ENCODE results near the gene SPATA6L.
"Not testable (repeated sequence)": the region's sequence is repeated elsewhere in the genome, so short reads cannot be mapped to it uniquely, and the experiment has no call there.

The SPATA6L gene

DNA sequence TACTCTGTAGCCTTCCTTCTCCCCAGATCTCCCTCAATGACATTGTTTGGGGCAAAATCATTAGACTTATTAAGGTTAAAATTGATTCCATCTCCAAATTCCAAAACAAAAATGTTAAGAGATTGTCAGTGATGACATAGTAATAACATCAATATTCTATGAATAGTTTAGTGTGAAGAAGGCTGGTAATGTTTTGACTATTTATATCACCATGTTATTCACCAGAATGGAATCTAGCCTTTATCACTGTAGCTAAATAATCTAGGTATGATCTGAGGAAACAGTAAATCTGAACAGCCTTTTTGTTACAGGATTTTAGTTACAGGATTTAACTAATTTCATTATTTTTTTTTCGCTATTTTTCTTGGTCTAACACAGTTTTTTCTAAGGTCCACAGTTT lies 5.1 kb downstream of the SPATA6L start:
- no peaks in the 10 kb centered on the region for H3K9me3 ChIP-seq (replicated peaks in 1 of 11)
- peaks cover 36 to 42% (median 40%) of the 10 kb centered on the region in 10 experiments for H3K4me1 ChIP-seq
- no peak for TF ChIP-seq Cebpa-rat (IDR thresholded peaks at IDR 0.05)
- peak overlapping the region in 4 of 10 experiments; percentile 74 to 85 (median 83); a peak in 6 of 20 replicates for H3K4me3 ChIP-seq
- no peaks in the 10 kb centered on the region; a peak in 1 of 22 replicates for H4K20me1 ChIP-seq
- H3K4me2 ChIP-seq: peak overlapping the region; percentile 88 to 99 (median 95); a peak in 20 of 22 replicates
- H3K36me3 ChIP-seq: no peaks in the 10 kb centered on the region; a peak in 1 of 22 replicates
- H3K27me3 ChIP-seq: no peaks in the 10 kb centered on the region
- peak overlapping the region in 1 of 11 experiments; percentile 85; a peak in 1 of 22 replicates for H3K9ac ChIP-seq
- no peak overlapping the region for H3K27ac ChIP-seq

DNA sequence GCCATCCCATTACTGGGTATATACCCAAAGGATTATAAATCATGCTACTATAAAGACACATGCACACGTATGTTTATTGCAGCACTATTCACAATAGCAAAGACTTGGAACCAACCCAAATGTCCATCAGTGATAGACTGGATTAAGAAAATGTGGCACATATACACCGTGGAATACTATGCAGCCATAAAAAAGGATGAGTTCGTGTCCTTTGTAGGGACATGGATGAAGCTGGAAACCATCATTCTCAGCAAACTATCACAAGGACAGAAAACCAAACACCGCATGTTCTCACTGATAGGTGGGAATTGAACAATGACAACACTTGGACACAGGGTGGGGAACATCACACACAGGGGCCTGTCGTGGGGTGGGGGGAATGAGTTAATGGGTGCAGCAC lies 5.6 kb downstream of the SPATA6L start:
- H4K20me1 ChIP-seq; H3K4me3 ChIP-seq; H3K9ac ChIP-seq; H3K9me3 ChIP-seq (replicated peaks in 1 of 11); H3K27me3 ChIP-seq; H3K27ac ChIP-seq; H3K36me3 ChIP-seq; H3K4me2 ChIP-seq: not testable (repeated sequence)
- peaks cover 36 to 42% (median 41%) of the 10 kb centered on the region in 10 experiments for H3K4me1 ChIP-seq

DNA sequence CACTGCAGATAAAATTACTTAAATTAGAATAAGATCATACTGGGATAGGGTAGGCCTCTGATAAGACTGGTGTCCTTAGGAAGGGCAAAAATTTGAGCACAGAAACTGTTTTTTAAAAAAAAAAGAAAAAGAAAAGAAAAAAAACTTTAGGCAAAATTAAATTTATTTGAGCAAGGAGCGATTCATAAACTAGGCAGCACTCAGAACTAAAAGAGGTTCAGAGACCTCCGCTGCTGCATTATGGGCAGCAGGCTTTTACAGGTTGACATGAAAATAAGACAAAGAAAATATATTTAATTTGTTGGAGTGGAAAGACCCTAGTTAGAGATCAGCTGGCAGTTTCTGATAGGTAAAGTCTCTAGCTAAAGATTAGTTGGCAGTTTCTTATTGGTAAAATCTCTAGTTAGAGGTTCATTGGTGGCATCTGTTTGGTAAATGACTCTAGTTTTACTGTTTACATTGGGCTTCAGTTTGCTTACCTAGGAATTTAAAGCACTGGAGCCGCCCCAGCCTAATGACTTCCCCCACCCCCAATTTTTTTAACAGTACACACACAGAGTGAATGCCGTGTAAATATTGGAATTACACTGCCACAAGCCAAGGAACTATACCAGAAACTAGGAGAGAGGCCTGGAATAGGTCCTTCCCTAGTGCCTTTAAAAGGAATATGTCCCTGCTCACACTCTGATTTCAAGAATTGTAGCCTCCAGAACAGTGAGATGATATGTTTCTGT lies 8.7 kb downstream of the SPATA6L start:
- Histone ChIP-seq H3K36me3 (no peaks in the 10 kb centered on the region), H3K9me3 (replicated peaks in 1 of 11) (no peaks in the 10 kb centered on the region), H3K9ac (no peak overlapping the region), H3K4me2 (no peak overlapping the region), H3K27ac (no peak overlapping the region), H3K4me1 (peaks cover 8 to 14% (median 11%) of the 10 kb centered on the region in 10 experiments), H4K20me1 (no peaks in the 10 kb centered on the region), H3K27me3 (no peaks in the 10 kb centered on the region), H3K4me3 (no peak overlapping the region)
- no peak for TF ChIP-seq Cebpa-rat (IDR thresholded peaks at IDR 0.05)

DNA sequence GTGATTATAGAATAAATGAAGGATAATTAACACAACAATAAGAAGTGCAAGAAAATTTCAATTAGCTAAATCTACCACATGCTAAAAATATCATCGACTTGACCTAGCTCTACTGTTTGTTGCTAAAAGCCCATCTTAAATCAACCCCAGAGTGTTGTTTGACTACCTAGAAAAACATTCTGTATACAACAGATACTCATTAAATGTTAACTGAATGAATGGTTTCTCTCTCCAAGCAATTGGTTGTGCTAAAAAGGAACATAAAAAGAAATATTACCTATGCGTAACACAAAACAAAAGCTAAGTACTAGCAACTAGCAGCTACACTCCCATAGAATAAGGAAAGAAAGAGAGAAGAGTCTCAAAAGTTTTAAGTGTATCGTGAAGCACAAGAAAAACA lies 9.7 kb downstream of the SPATA6L start:
- H3K4me1 ChIP-seq: peaks cover 3 to 8% (median 6%) of the 10 kb centered on the region in 10 experiments
- H3K9me3 ChIP-seq (replicated peaks in 1 of 11): no peaks in the 10 kb centered on the region
- no peak for TF ChIP-seq Cebpa-rat (IDR thresholded peaks at IDR 0.05)
- no peak overlapping the region for H3K27ac ChIP-seq
- H3K4me2 ChIP-seq: no peak overlapping the region
- H3K27me3 ChIP-seq: no peaks in the 10 kb centered on the region
- no peak overlapping the region for H3K4me3 ChIP-seq
- no peaks in the 10 kb centered on the region for H3K36me3 ChIP-seq
- no peaks in the 10 kb centered on the region for H4K20me1 ChIP-seq
- no peak overlapping the region for H3K9ac ChIP-seq

DNA sequence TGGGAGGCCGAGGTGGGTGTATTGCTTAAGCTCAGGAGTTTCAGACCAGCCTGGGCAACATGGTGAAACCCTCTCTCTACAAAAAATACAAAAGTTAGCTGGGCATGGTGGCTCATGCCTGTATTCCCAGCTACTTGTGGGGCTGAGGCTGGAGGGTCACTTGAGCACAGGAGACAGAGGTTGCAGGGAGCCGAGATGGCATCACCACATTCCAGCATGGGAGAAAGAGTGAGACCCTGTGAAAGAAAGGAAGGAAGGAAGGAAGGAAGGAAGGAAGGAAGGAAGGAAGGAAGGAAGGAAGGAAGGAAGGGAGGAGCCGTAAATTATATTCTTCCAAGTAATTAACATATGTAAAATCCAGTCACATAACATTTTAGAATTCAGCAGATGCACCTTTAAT lies 10.1 kb downstream of the SPATA6L start:
- not testable (repeated sequence) for H3K9ac ChIP-seq; H3K4me3 ChIP-seq; H3K27me3 ChIP-seq; H3K27ac ChIP-seq; H3K36me3 ChIP-seq; H3K4me2 ChIP-seq; H3K4me1 ChIP-seq; H3K9me3 ChIP-seq (replicated peaks in 1 of 11); H4K20me1 ChIP-seq

DNA sequence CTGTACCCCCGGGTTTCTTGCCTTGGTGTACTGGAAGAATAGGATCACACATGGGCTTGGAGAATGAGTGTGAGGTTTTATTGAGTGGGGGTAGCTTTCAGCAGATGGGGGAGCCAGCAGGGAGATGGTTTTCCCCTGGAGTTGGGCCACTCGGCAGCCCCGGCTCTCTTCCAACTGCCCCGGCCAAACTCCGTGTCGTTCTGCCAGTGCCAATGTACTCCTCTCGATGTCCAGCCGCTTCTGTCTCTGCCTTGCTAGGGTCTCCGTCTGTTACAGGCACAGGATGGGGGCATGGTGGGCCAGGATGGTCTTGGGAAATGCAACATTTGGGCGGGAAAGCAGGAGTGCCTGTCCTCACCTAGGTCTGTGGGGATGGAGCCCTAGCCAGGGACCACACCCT lies 11.7 kb downstream of the SPATA6L start:
- Histone ChIP-seq H3K27ac (no peak overlapping the region), H3K27me3 (no peaks in the 10 kb centered on the region), H3K4me3 (no peak overlapping the region), H3K9ac (no peak overlapping the region), H3K4me1 (0 out of 20 replicates have a peak, but pooled peaks cover 0 to 3% (median 0%) of the 10 kb centered on the region in 10 experiments), H4K20me1 (no peaks in the 10 kb centered on the region), H3K36me3 (no peaks in the 10 kb centered on the region), H3K4me2 (no peak overlapping the region), H3K9me3 (replicated peaks in 1 of 11) (no peaks in the 10 kb centered on the region)
- no peak for TF ChIP-seq Cebpa-rat (IDR thresholded peaks at IDR 0.05)

DNA sequence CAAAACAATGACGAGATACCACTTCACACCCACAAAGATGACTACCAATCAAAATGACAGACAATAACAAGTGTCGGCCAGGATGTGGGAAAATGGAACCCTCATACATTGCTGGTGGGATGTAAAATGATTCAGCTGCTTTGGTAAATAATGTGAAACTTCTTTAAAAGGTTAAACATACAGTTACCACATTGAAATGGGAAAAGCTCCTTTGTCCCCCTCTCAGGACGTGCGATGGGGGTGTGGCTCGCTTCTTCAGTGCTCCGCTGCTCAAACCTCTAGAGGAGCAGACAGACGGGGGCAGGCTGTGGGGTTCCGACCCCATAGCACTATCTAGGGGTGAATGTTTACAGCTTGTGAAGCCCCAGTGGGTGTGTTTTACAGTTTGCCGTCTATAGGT lies 12.2 kb downstream of the SPATA6L start:
- TF ChIP-seq Cebpa-rat (IDR thresholded peaks at IDR 0.05): no peak
- no peak overlapping the region for H3K4me3 ChIP-seq
- H3K27ac ChIP-seq: no peak overlapping the region
- H3K4me1 ChIP-seq: 0 out of 20 replicates have a peak, but pooled peaks cover 0 to 3% (median 0%) of the 10 kb centered on the region in 10 experiments
- no peaks in the 10 kb centered on the region for H3K27me3 ChIP-seq
- H3K9me3 ChIP-seq (replicated peaks in 1 of 11): no peaks in the 10 kb centered on the region
- no peak overlapping the region for H3K4me2 ChIP-seq
- H4K20me1 ChIP-seq: no peaks in the 10 kb centered on the region
- H3K36me3 ChIP-seq: no peaks in the 10 kb centered on the region
- H3K9ac ChIP-seq: no peak overlapping the region

DNA sequence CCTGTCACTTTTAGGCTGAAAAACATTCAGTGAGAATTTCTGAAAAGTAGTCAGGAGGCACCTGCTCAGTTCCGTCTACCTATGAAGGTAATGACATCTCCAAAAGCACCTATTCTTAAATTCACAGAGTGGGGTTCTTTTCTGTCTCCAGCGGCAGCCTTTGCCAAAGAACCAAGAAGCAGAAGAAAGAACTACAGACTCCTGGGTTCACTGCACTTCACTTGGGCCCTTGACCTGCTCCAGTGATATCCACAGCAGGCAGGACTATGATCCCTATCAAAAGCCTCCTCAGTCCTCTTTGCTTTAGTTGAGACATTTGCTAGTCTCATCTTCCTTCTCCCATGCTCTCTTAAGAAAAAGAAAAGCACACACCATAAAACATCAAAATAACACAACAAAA lies 23.9 kb downstream of the SPATA6L start:
- Histone ChIP-seq H3K27ac (no peak overlapping the region), H3K4me1 (peaks cover 0 to 5% (median 0%) of the 10 kb centered on the region in 10 experiments; a peak in 2 of 20 replicates), H3K36me3 (no peaks in the 10 kb centered on the region), H3K9ac (no peak overlapping the region), H3K9me3 (replicated peaks in 1 of 11) (no peaks in the 10 kb centered on the region), H3K27me3 (no peaks in the 10 kb centered on the region), H3K4me3 (no peak overlapping the region), H4K20me1 (no peaks in the 10 kb centered on the region), H3K4me2 (no peak overlapping the region)
- TF ChIP-seq Cebpa-rat (IDR thresholded peaks at IDR 0.05): no peak

DNA sequence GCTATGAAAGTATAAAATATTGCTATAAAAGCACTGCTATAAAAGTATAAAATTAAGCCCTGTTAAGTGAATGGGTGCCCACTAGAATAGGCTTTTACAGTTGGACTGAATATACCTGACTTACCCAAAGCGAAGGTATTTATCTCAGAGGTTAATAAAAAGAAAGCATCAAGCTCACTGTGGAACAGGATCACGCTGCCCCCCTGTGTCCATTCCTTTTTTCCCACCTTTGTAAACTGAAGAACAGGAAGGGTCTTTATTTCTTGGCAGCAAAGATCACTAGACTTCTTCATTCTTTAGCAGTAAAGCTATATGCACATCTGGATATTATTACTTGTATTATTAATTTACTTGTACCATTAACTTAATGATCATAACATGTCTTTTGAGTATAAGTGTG lies 26.3 kb downstream of the SPATA6L start:
- Histone ChIP-seq H3K27ac (no peak overlapping the region), H4K20me1 (no peaks in the 10 kb centered on the region), H3K4me1 (peaks cover 0 to 5% (median 0%) of the 10 kb centered on the region in 10 experiments; a peak in 2 of 20 replicates), H3K4me2 (no peak overlapping the region), H3K27me3 (no peaks in the 10 kb centered on the region), H3K9ac (no peak overlapping the region), H3K4me3 (no peak overlapping the region), H3K9me3 (replicated peaks in 1 of 11) (no peaks in the 10 kb centered on the region), H3K36me3 (no peaks in the 10 kb centered on the region)
- TF ChIP-seq Cebpa-rat (IDR thresholded peaks at IDR 0.05): no peak

DNA sequence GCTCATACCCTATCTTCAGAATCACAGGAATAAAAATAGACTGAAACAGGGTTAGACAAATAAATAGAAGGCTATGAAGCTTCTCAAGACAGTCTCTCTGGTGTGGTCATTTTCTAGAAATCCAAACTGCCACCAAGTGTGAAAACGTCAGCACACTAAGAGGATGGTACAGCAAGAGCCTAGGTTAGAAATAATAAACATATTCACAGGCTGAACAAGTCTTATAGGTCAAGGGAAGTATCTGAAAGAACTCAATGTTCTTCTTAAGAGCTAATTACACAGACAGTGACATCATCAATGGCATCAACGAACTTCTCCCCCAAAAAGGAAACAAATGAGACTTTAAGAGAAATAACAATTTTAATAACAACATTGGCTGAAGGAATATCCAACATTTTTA lies 26.9 kb downstream of the SPATA6L start:
- Histone ChIP-seq H3K9me3 (replicated peaks in 1 of 11) (no peaks in the 10 kb centered on the region), H3K9ac (no peak overlapping the region), H3K27ac (no peak overlapping the region), H4K20me1 (no peaks in the 10 kb centered on the region), H3K4me3 (no peak overlapping the region), H3K36me3 (no peaks in the 10 kb centered on the region), H3K4me2 (no peak overlapping the region), H3K27me3 (no peaks in the 10 kb centered on the region), H3K4me1 (peaks cover 0 to 5% (median 0%) of the 10 kb centered on the region in 10 experiments; a peak in 2 of 20 replicates)
- no peak for TF ChIP-seq Cebpa-rat (IDR thresholded peaks at IDR 0.05)

All from BLaER1 treated with 17β-estradiol and CSF1 and Interleukin-3, amounts not matched to agents 10 nM and 100 nM (cell line).